Hepatocyte (in vitro differentiated cells): ENCODE results near the gene SLC31A1. TPM values are rescaled to one million over a fixed set of nuclear protein-coding genes. Genes with fewer than 3 reads are reported as not detected.
"Not testable (repeated sequence)": the region's sequence is repeated elsewhere in the genome, so short reads cannot be mapped to it uniquely, and the experiment has no call there.

Experiments used
- DNase-seq: peaks from one replicate; pipeline ENCODE4 v3.0.0-alpha.2; 2016; ENCODE audit warnings: low spot score
- H2AFZ ChIP-seq: fragments of 200-600 bp; sonication (generic); 2 replicates; pipeline ENCODE4 v1.6.0; 2016; ENCODE audit warnings: antibody characterized with exemption, mild to moderate bottlenecking
- H3K27ac ChIP-seq: fragments of 200-600 bp; sonication (generic); 2 replicates; pipeline ENCODE4 v1.5.1; 2016; ENCODE audit warnings: mild to moderate bottlenecking
- H3K27me3 ChIP-seq: fragments of 200-600 bp; sonication (generic); 2 replicates; pipeline ENCODE4 v1.6.1; 2016
- H3K36me3 ChIP-seq: fragments of 200-600 bp; sonication (generic); replicated peaks from 2 replicates; pipeline ENCODE4 v1.5.1; 2016; ENCODE audit warnings: low read depth; ENCODE audit not compliant: insufficient read depth
- H3K4me1 ChIP-seq: fragments of 200-600 bp; sonication (generic); 2 replicates; pipeline ENCODE4 v1.5.1; 2016; ENCODE audit warnings: mild to moderate bottlenecking, moderate library complexity; ENCODE audit not compliant: insufficient read depth
- H3K4me2 ChIP-seq: fragments of 200-600 bp; sonication (generic); 2 replicates; pipeline ENCODE4 v1.6.0; 2016
- H3K4me3 ChIP-seq: fragments of 200-600 bp; sonication (generic); 2 replicates; pipeline ENCODE4 v1.5.1; 2016; ENCODE audit warnings: mild to moderate bottlenecking
- H3K79me2 ChIP-seq: fragments of 200-600 bp; sonication (generic); 2 replicates; pipeline ENCODE4 v1.6.0; 2017; ENCODE audit warnings: mild to moderate bottlenecking
- H3K9me2 ChIP-seq: fragments of 200-600 bp; sonication (generic); replicated peaks from 2 replicates; pipeline ENCODE4 v1.6.0; 2017; ENCODE audit warnings: mild to moderate bottlenecking; ENCODE audit not compliant: insufficient read depth
- H3K9me3 ChIP-seq: fragments of 200-600 bp; sonication (generic); 2 replicates; pipeline ENCODE4 v1.5.1; 2016; ENCODE audit warnings: low read depth, mild to moderate bottlenecking
- H4K20me1 ChIP-seq: fragments of 200-600 bp; sonication (generic); 2 replicates; pipeline ENCODE4 v1.6.0; 2016; ENCODE audit warnings: mild to moderate bottlenecking; ENCODE audit not compliant: insufficient read depth, poor library complexity, severe bottlenecking
- CTCF ChIP-seq: fragments of 200-600 bp; sonication (generic); IDR thresholded peaks from 2 replicates; pipeline ENCODE4 v1.5.1; 2016; ENCODE audit warnings: antibody characterized with exemption, mild to moderate bottlenecking; ENCODE audit not compliant: poor library complexity
- EZH2 ChIP-seq: fragments of 200-600 bp; sonication (generic); IDR thresholded peaks from 2 replicates; pipeline ENCODE4 v1.6.1; 2016; ENCODE audit warnings: antibody characterized with exemption, mild to moderate bottlenecking, borderline replicate concordance
- EZH2phosphoT487 ChIP-seq: fragments of 200-600 bp; sonication (generic); IDR thresholded peaks from one replicate; pipeline ENCODE4 v1.6.1; 2018; ENCODE audit warnings: antibody characterized with exemption, mild to moderate bottlenecking, low read depth, moderate library complexity; ENCODE audit not compliant: unreplicated experiment, severe bottlenecking
- WGBS: methylation state at CpG from one replicate; pipeline ENCODE4 v1.1.6; 2016; ENCODE audit warnings: low lambda C conversion rate; ENCODE audit errors: missing lambda C conversion rate; 5-methylcytosine and 5-hydroxymethylcytosine counted together
- polyA plus RNA-seq: library from polyadenylated mRNA; unstranded; fragments of >200 nt; fragmentation: Nextera tagmentation; extraction: Ambion mirVana; gene quantifications from 2 replicates; pipeline ENCODE4 v1.2.1, GENCODE V29; 2016
- total RNA-seq: library from RNA; depleted of rRNA; stranded (reverse); fragments of >200 nt; gene quantifications from 2 replicates; pipeline ENCODE4 v1.2.3, GENCODE V29; 2014

SLC31A1 gene
- total and polyA plus RNA-seq, 2 experiments from 2014 or later = 29.7 to 43.3 TPM

DNA sequence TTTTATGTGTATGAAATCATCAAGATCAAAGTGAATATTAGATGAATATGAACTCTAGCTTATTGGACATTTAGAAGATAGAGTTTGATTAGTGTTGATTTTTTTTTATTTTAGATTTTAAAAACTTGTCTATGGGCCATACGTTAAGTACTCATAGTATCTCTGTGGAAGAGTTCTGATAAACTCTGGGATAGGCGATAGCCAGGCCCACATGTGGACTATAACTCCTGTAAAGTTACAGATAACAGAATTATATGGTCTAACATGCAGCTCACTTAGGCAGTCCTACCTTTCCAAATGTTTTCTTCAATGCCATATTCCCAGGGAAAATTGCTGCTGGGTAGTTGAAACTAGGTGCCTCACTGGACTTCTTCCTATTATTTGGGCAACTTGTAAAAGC is 10.4 kb downstream of the SLC31A1 start:
- Histone ChIP-seq H3K4me3 (no peak overlapping the region), H3K27ac (no peak overlapping the region), H4K20me1 (peaks cover 6% of the 10 kb centered on the region), H2AFZ (no peak overlapping the region), H3K27me3 (no peaks in the 10 kb centered on the region), H3K36me3 (no peaks in the 10 kb centered on the region), H3K79me2 (peaks cover 71% of the 10 kb centered on the region), H3K4me1 (no peaks in the 10 kb centered on the region), H3K9me2 (no peaks in the 10 kb centered on the region), H3K9me3 (no peaks in the 10 kb centered on the region), H3K4me2 (no peak overlapping the region)
- no peak for DNase-seq
- 84% methylated on average over 2 of the region's 2 CpGs for WGBS
- TF ChIP-seq EZH2 = no peak

DNA sequence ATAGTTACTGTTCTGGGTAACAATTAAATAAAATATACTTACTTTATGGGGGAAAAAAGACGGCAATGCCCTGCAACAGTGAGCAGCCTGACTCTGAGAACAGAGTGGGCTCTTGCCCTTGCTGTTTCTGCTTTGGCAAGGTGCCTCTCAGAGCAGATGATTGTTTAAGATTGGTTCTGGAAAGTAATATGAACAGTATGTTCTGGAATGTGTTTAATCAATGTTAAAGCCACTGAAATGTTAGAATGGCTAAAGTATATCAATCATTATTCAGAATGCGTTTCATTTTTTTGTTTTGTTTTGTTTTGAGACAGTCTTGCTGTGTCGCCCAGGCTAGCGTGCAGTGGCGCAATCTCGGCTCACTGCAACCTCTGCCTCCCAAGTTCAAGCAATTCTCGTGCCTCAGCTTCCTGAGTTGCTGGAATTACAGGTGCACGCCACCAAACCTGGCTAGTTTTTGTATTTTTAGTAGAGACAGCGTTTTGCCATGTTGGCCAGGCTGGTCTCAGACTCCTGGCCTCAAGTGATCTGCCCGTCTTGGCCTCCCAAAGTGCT is 14.4 kb downstream of the SLC31A1 start:
- not testable (repeated sequence) for DNase-seq, H3K27me3 ChIP-seq, H3K9me3 ChIP-seq, H3K27ac ChIP-seq, H3K4me1 ChIP-seq, H4K20me1 ChIP-seq, H3K9me2 ChIP-seq, H2AFZ ChIP-seq, H3K4me2 ChIP-seq, H3K36me3 ChIP-seq, H3K4me3 ChIP-seq
- WGBS = 92% methylated on average over 10 of the region's 10 CpGs
- peaks cover 68% of the 10 kb centered on the region for H3K79me2 ChIP-seq

- no peak for DNase-seq
- H3K4me2 ChIP-seq = no peak overlapping the region
- H2AFZ ChIP-seq = no peak overlapping the region
- 91% methylated on average over 4 of the region's 4 CpGs for WGBS
- H3K79me2 ChIP-seq = peaks cover 56% of the 10 kb centered on the region
- no peaks in the 10 kb centered on the region for H3K27me3 ChIP-seq
- no peaks in the 10 kb centered on the region for H3K4me1 ChIP-seq
- no peak overlapping the region for H3K4me3 ChIP-seq
- H3K9me3 ChIP-seq = no peaks in the 10 kb centered on the region
- no peaks in the 10 kb centered on the region for H4K20me1 ChIP-seq
- H3K36me3 ChIP-seq = no peaks in the 10 kb centered on the region
- no peaks in the 10 kb centered on the region for H3K9me2 ChIP-seq
- no peak overlapping the region for H3K27ac ChIP-seq
- no peak for TF ChIP-seq EZH2
- no peak for TF ChIP-seq EZH2phosphoT487
- no peak for TF ChIP-seq CTCF
These were observed 15.7 kb downstream of the SLC31A1 start for GRCh38 chr9:113237026-113237425.

GRCh38 chr9:113238202-113238858 is 17.0 kb downstream of the SLC31A1 start:
- WGBS = 93% methylated on average over 10 of the region's 10 CpGs
- DNase-seq = no peak
- H3K9me3 ChIP-seq = no peaks in the 10 kb centered on the region
- no peak overlapping the region for H3K4me2 ChIP-seq
- no peaks in the 10 kb centered on the region for H3K4me1 ChIP-seq
- H4K20me1 ChIP-seq = no peaks in the 10 kb centered on the region
- H3K4me3 ChIP-seq = no peak overlapping the region
- no peaks in the 10 kb centered on the region for H3K27me3 ChIP-seq
- no peaks in the 10 kb centered on the region for H3K36me3 ChIP-seq
- H3K79me2 ChIP-seq = peaks cover 49% of the 10 kb centered on the region
- TF ChIP-seq EZH2phosphoT487 (no peak), EZH2 (no peak), CTCF (no peak)
- H2AFZ ChIP-seq = no peak overlapping the region
- H3K27ac ChIP-seq = no peak overlapping the region
- H3K9me2 ChIP-seq = no peaks in the 10 kb centered on the region
